ENCODE measurements around the gene TRAK1. TPM values are rescaled to one million over a fixed set of nuclear protein-coding genes. Genes with fewer than 3 reads are reported as not detected.

Gene TRAK1
- total and polyA plus RNA-seq, 2 of the 4 experiments (the other 2 are of a cell fraction) = 25.6 to 28.1 TPM

DNA sequence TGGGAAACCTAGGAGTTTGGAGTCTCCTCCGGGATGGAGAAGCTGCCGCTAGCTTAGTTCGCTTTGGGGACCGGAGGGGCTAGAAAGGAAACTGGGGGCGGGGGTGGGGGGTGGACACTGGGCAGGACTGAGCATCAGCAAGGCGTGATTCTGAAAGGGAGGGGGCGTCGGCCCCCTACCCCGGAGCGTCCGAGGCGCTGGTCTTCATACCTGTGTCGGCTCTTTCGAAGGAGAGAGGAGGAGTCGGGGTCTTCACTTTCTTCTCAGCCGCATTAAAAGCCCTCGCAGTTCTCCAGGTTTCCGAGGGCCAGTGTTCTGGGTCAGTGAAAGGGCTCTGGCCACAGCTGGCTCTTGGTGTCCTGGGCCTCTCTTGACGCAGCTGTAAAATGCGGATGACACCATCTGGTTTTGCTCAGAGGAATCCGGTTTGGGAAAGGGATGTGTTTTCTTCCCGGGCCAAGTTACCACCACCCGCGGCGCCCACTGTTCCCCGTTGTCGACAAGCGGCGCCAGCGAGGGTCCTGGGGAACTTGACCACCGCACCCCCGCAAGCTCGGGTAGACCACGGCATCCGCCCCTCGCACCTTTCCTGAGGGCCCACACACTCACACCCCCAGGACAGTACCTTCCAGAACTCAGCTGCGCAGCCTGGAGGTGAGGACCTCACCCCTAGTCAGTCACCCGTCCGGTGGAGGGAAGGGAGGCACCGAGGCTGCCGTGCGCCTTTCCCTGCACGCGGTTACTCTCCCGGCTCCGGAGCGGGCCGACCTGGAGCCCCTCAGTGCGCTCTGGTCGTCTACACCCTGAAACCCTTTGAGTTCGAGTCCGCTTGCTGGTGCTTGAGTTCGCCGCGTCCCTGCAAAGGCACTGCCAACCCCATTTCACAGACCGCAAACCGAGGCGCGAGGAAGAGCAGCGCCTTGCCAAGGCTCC is 174.2 kb downstream of the TRAK1 start:
- Histone ChIP-seq H3K9ac (ENCODE audit: low read depth, low read length) (no peak overlapping the region), H4K20me1 (ENCODE audit: insufficient read depth, low read length) (no peaks in the 10 kb centered on the region; the same call in 1 of the 2 replicates), H4K8ac (ENCODE audit: low read depth in 2 of 2, low read length in 2 of 2) (no peak overlapping the region), H2AK9ac (replicated peaks; ENCODE audit: low read depth, low read length, poor library complexity) (peak overlapping the region; percentile 55), H2AFZ (replicated peaks; ENCODE audit: low read length, poor library complexity) (no peak overlapping the region), H2BK15ac (ENCODE audit: low read depth, low read length) (no peak overlapping the region), H2AK5ac (ENCODE audit: low read depth, low read length) (no peak overlapping the region), H2BK20ac (ENCODE audit: low read depth, low read length) (no peak overlapping the region), H3K4ac (ENCODE audit: low read depth, low read length) (no peak overlapping the region), H3K18ac (ENCODE audit: low read depth, low read length) (no peak overlapping the region), H4K91ac (ENCODE audit: insufficient read depth, low read depth, low read length) (no peak overlapping the region), H2BK120ac (ENCODE audit: low read depth, low read length) (no peak overlapping the region), H3K56ac (ENCODE audit: extremely low read depth, insufficient read depth, low read length) (no peak overlapping the region), H3K23ac (ENCODE audit: low read depth, low read length) (no peak overlapping the region), H3K79me1 (ENCODE audit: low read depth in 1 of 2, low read length in 2 of 2) (no peaks in the 10 kb centered on the region), H3K9me3 (ENCODE audit: control insufficient read depth, insufficient read depth, low read length) (peaks cover 9% of the 10 kb centered on the region; the same call in 1 of the 2 replicates), H3K36me3 (ENCODE audit: control insufficient read depth, insufficient read depth, low read length) (no peaks in the 10 kb centered on the region), H3K9me1 (ENCODE audit: insufficient read depth, low read length) (no peaks in the 10 kb centered on the region), H3K27ac (ENCODE audit: insufficient read depth, low read length) (no peak overlapping the region), H3K4me3 (ENCODE audit: insufficient read depth, low read depth, low read length) (no peak overlapping the region), H3K4me2 (ENCODE audit: low read depth, low read length) (no peak overlapping the region), H2BK5ac (ENCODE audit: low read depth, low read length, poor library complexity, severe bottlenecking) (no peak overlapping the region), H3K4me1 (ENCODE audit: control insufficient read depth, insufficient read depth, low read length) (no peaks in the 10 kb centered on the region; the same call in 1 of the 2 replicates), H4K5ac (ENCODE audit: low read depth, low read length) (no peak overlapping the region), H3K27me3 (ENCODE audit: control insufficient read depth, insufficient read depth, low read length) (peaks cover 48% of the 10 kb centered on the region), H3K14ac (replicated peaks; ENCODE audit: low read depth, low read length) (no peak overlapping the region)
- ChIA-PET CTCF (no interaction called here), POLR2A (ENCODE audit: unreplicated experiment) (interaction anchor here (0.7 kb wide), 1 partner anchor 196 kb away, joined by 3 read pairs; no protein-coding TSS in a partner anchor)
- in situ Hi-C loops (cut with MboI; ENCODE audit: low sequenced_read_pairs) = no loop called here
- TF ChIP-seq NFE2L2 (IDR thresholded peaks at IDR 0.05; ENCODE audit: low read depth, low read length) (no peak), RCOR1 (IDR thresholded peaks at IDR 0.05; ENCODE audit: insufficient replicate concordance, low read length) (no peak), RAD21 (IDR thresholded peaks at IDR 0.05; ENCODE audit: low read length) (no peak)
- TF ChIP-seq, protein P1, sequence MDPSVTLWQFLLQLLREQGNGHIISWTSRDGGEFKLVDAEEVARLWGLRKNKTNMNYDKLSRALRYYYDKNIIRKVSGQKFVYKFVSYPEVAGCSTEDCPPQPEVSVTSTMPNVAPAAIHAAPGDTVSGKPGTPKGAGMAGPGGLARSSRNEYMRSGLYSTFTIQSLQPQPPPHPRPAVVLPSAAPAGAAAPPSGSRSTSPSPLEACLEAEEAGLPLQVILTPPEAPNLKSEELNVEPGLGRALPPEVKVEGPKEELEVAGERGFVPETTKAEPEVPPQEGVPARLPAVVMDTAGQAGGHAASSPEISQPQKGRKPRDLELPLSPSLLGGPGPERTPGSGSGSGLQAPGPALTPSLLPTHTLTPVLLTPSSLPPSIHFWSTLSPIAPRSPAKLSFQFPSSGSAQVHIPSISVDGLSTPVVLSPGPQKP (IDR thresholded peaks at IDR 0.05; ENCODE audit: borderline replicate concordance, low read depth, low read length) = no peak
- ATAC-seq (ENCODE audit: low read depth) (no peak), DNase-seq (no peak)
- WGBS, 2 experiments (ENCODE audit: extremely low coverage in 2 of 2, insufficient read length in 1 of 2) = 7% methylated on average over 8 of the region's 60 CpGs; no CpG with 5 or more reads in 1 of the 2 experiments
- intact Hi-C loops (cut with micrococcal nuclease) = no loop called here
- no TSS peak for BruUV-seq (replicated peaks)
- dilution Hi-C loops (cut with HindIII; ENCODE audit: low sequenced_read_pairs, unreplicated experiment) = no loop called here
